HEK293 (cell line): ENCODE measurements around the gene CA5A.
A peak's percentile ranks its signal among the peaks of the same experiment; 100 is the strongest.

Experiments used
- BCL11A ChIP-seq: fragments of 450-650 bp; formaldehyde crosslinking; IDR thresholded peaks from 2 replicates; pipeline ENCODE4 v1.5.1; 2016; ENCODE audit warnings: low read depth, missing biosample characterization, missing genetic modification characterization
- CTCF ChIP-seq: fragments of 450-650 bp; formaldehyde crosslinking; IDR thresholded peaks from 2 replicates; pipeline ENCODE4 v1.5.1; 2016; ENCODE audit warnings: missing biosample characterization, missing genetic modification characterization
- SETDB1 ChIP-seq: IDR thresholded peaks from one replicate; pipeline ENCODE4 v1.6.1; 2017; ENCODE audit warnings: mild to moderate bottlenecking, low read length, moderate library complexity, mixed read lengths; ENCODE audit not compliant: insufficient read length
- ZBTB11 ChIP-seq: fragments of 450-650 bp; formaldehyde crosslinking; conservative IDR thresholded peaks from 2 replicates; pipeline ENCODE4 v1.5.1; 2016; ENCODE audit warnings: low read depth, missing biosample characterization, missing genetic modification characterization
- ZNF140 ChIP-seq: fragments of 450-650 bp; formaldehyde crosslinking; IDR thresholded peaks from 2 replicates; pipeline ENCODE4 v1.5.1; 2016; ENCODE audit warnings: missing biosample characterization, missing genetic modification characterization
- ZNF311 ChIP-seq: fragments of 450-650 bp; formaldehyde crosslinking; IDR thresholded peaks from 2 replicates; pipeline ENCODE4 v1.5.1; 2017; ENCODE audit warnings: missing biosample characterization, missing genetic modification characterization, borderline replicate concordance
- ZNF510 ChIP-seq: fragments of 450-650 bp; formaldehyde crosslinking; IDR thresholded peaks from 2 replicates; pipeline ENCODE4 v1.5.1; 2018; ENCODE audit warnings: mild to moderate bottlenecking, missing genetic modification characterization, missing biosample characterization; ENCODE audit not compliant: insufficient replicate concordance
- ZNF513 ChIP-seq: fragments of 450-650 bp; IDR thresholded peaks from 2 replicates; pipeline ENCODE4 v1.5.1; 2018; ENCODE audit warnings: missing biosample characterization, missing genetic modification characterization
- ZNF639 ChIP-seq: fragments of 450-650 bp; formaldehyde crosslinking; IDR thresholded peaks from 2 replicates; pipeline ENCODE4 v1.5.1; 2016; ENCODE audit warnings: missing biosample characterization, missing genetic modification characterization
- ZNF707 ChIP-seq: fragments of 450-650 bp; formaldehyde crosslinking; IDR thresholded peaks from 2 replicates; pipeline ENCODE4 v1.5.1; 2016; ENCODE audit warnings: missing biosample characterization, missing genetic modification characterization

- no peak for TF ChIP-seq CTCF
- peak; percentile 94 for TF ChIP-seq SETDB1
- TF ChIP-seq ZNF707 (tag by site-specific recombination): no peak
- TF ChIP-seq BCL11A (tag by site-specific recombination): no peak
- no peak for TF ChIP-seq ZNF510 (tag by site-specific recombination)
- no peak for TF ChIP-seq ZNF140 (tag by site-specific recombination)
- TF ChIP-seq ZNF639: no peak
- TF ChIP-seq ZBTB11 (tag by site-specific recombination): no peak
- TF ChIP-seq ZNF513 (tag by site-specific recombination): no peak
- no peak for TF ChIP-seq ZNF311
Observed at GRCh38 chr16:87971933-87972332, 35.6 kb upstream of the CA5A start.
